GM23338 (cell line): ENCODE measurements around the gene GMPPA.

Source experiments
- CREB1 ChIP-seq: fragments of 250-450 bp; sonication (Bioruptor Pico); IDR thresholded peaks from 2 replicates; pipeline ENCODE4 v1.5.0; 2020; ENCODE audit warnings: low read depth, mild to moderate bottlenecking, moderate library complexity
- CTCF ChIP-seq, 2 experiments: fragments of 200-600 bp in 1 of 2; sonication (generic) in 1 of 2; conservative IDR thresholded peaks; 2 replicates each; pipeline versions ENCODE4 v1.5.1 to v1.6.1; 2016 to 2017; ENCODE audit warnings: antibody characterized with exemption in 2 of 2, low read depth in 2 of 2, mild to moderate bottlenecking in 2 of 2, moderate library complexity in 1 of 2
- ETS1 ChIP-seq: IDR thresholded peaks from 2 replicates; pipeline ENCODE4 v1.6.1; 2016; ENCODE audit warnings: antibody characterized with exemption
- EZH2 ChIP-seq: fragments of 200-600 bp; sonication (generic); IDR thresholded peaks from one replicate; pipeline ENCODE4 v1.8.0; 2017; ENCODE audit warnings: antibody characterized with exemption, mild to moderate bottlenecking, low read depth; ENCODE audit not compliant: unreplicated experiment
- EZH2phosphoT487 ChIP-seq: fragments of 200-600 bp; sonication (generic); IDR thresholded peaks from one replicate; pipeline ENCODE4 v1.8.1; 2018; ENCODE audit warnings: antibody characterized with exemption; ENCODE audit not compliant: unreplicated experiment

- TF ChIP-seq CTCF (conservative IDR thresholded peaks at IDR 0.05; ENCODE audit: low read depth in 2 of 2) (no peak), ETS1 (no peak), EZH2 (no peak), CREB1 (CRISPR knock-in tag) (no peak), EZH2phosphoT487 (no peak)
These were observed 9.7 kb downstream of the GMPPA start for GRCh38 chr2:219508444-219508734.
